ENCODE results near the gene ATP6V1A. TPM values are rescaled to one million over a fixed set of nuclear protein-coding genes. Genes with fewer than 3 reads are reported as not detected.

Gene ATP6V1A
- 67.4 and 75.5 TPM in 2 replicates for total RNA-seq (2014; rRNA removed; shearing (Covaris generic))

GRCh38 chr3:113746548-113747282 lies at the start of gene ATP6V1A:
Gene ATP6V1A, plus strand, starts transcription at chr3:113747035. Its CDS starts 31,719 bp downstream, at chr3:113778754.
- Histone ChIP-seq H3K36me3 (replicated peaks; ENCODE audit: control insufficient read depth, insufficient read depth, low read length) (no peaks in the 10 kb centered on the region), H3K27me3 (ENCODE audit: control insufficient read depth, insufficient read depth, low read length) (no peaks in the 10 kb centered on the region), H3K4me3 (ENCODE audit: insufficient read depth, low read depth, low read length) (peak within 1 kb of the TSS; percentile 67)
- peak; percentile 78 for DNase-seq

GRCh38 chr3:113697500-113698090 lies 49.2 kb upstream of the ATP6V1A start:
- DNase-seq = no peak
- peak overlapping the region; percentile 67 for H3K4me3 ChIP-seq (ENCODE audit: insufficient read depth, low read depth, low read length)
- no peaks in the 10 kb centered on the region for H3K27me3 ChIP-seq (ENCODE audit: control insufficient read depth, insufficient read depth, low read length)
- no peaks in the 10 kb centered on the region for H3K36me3 ChIP-seq (replicated peaks; ENCODE audit: control insufficient read depth, insufficient read depth, low read length)

GRCh38 chr3:113698213-113698742 lies 48.6 kb upstream of the ATP6V1A start:
- H3K27me3 ChIP-seq (ENCODE audit: control insufficient read depth, insufficient read depth, low read length) = no peaks in the 10 kb centered on the region
- H3K36me3 ChIP-seq (replicated peaks; ENCODE audit: control insufficient read depth, insufficient read depth, low read length) = no peaks in the 10 kb centered on the region
- H3K4me3 ChIP-seq (ENCODE audit: insufficient read depth, low read depth, low read length) = no peak overlapping the region
- no peak for DNase-seq

- Histone ChIP-seq H3K27me3 (ENCODE audit: control insufficient read depth, insufficient read depth, low read length) (no peaks in the 10 kb centered on the region), H3K4me3 (ENCODE audit: insufficient read depth, low read depth, low read length) (peak overlapping the region; percentile 35), H3K36me3 (replicated peaks; ENCODE audit: control insufficient read depth, insufficient read depth, low read length) (no peaks in the 10 kb centered on the region)
- peak; percentile 79 for DNase-seq
Measured at GRCh38 chr3:113698956-113699355, 47.9 kb upstream of the ATP6V1A start.

- Histone ChIP-seq H3K4me3 (ENCODE audit: insufficient read depth, low read depth, low read length) (no peak overlapping the region), H3K27me3 (ENCODE audit: control insufficient read depth, insufficient read depth, low read length) (no peaks in the 10 kb centered on the region), H3K36me3 (replicated peaks; ENCODE audit: control insufficient read depth, insufficient read depth, low read length) (no peaks in the 10 kb centered on the region)
- no peak for DNase-seq
Measured at GRCh38 chr3:113707835-113708234, 39.0 kb upstream of the ATP6V1A start.

GRCh38 chr3:113712129-113712528 lies 34.7 kb upstream of the ATP6V1A start:
- H3K4me3 ChIP-seq (ENCODE audit: insufficient read depth, low read depth, low read length) = no peak overlapping the region
- no peaks in the 10 kb centered on the region for H3K36me3 ChIP-seq (replicated peaks; ENCODE audit: control insufficient read depth, insufficient read depth, low read length)
- no peak for DNase-seq
- no peaks in the 10 kb centered on the region for H3K27me3 ChIP-seq (ENCODE audit: control insufficient read depth, insufficient read depth, low read length)

- Histone ChIP-seq H3K27me3 (ENCODE audit: control insufficient read depth, insufficient read depth, low read length) (no peaks in the 10 kb centered on the region), H3K4me3 (ENCODE audit: insufficient read depth, low read depth, low read length) (no peak overlapping the region), H3K36me3 (replicated peaks; ENCODE audit: control insufficient read depth, insufficient read depth, low read length) (peaks cover 3% of the 10 kb centered on the region)
- DNase-seq = no peak
Measured at GRCh38 chr3:113714702-113715101, 32.1 kb upstream of the ATP6V1A start.

GRCh38 chr3:113717308-113717707 lies 29.5 kb upstream of the ATP6V1A start:
- H3K36me3 ChIP-seq (replicated peaks; ENCODE audit: control insufficient read depth, insufficient read depth, low read length) = peaks cover 10% of the 10 kb centered on the region
- DNase-seq = no peak
- no peaks in the 10 kb centered on the region for H3K27me3 ChIP-seq (ENCODE audit: control insufficient read depth, insufficient read depth, low read length)
- no peak overlapping the region for H3K4me3 ChIP-seq (ENCODE audit: insufficient read depth, low read depth, low read length)

- Histone ChIP-seq H3K27me3 (ENCODE audit: control insufficient read depth, insufficient read depth, low read length) (no peaks in the 10 kb centered on the region), H3K36me3 (replicated peaks; ENCODE audit: control insufficient read depth, insufficient read depth, low read length) (peaks cover 10% of the 10 kb centered on the region), H3K4me3 (ENCODE audit: insufficient read depth, low read depth, low read length) (no peak overlapping the region)
- DNase-seq = no peak
Measured at GRCh38 chr3:113717818-113718217, 29.0 kb upstream of the ATP6V1A start.

- H3K27me3 ChIP-seq (ENCODE audit: control insufficient read depth, insufficient read depth, low read length) = no peaks in the 10 kb centered on the region
- H3K4me3 ChIP-seq (ENCODE audit: insufficient read depth, low read depth, low read length) = no peak overlapping the region
- peaks cover 11% of the 10 kb centered on the region for H3K36me3 ChIP-seq (replicated peaks; ENCODE audit: control insufficient read depth, insufficient read depth, low read length)
- DNase-seq = no peak
Measured at GRCh38 chr3:113719294-113719693, 27.5 kb upstream of the ATP6V1A start.

GRCh38 chr3:113719758-113720157 lies 27.1 kb upstream of the ATP6V1A start:
- H3K4me3 ChIP-seq (ENCODE audit: insufficient read depth, low read depth, low read length) = no peak overlapping the region
- no peaks in the 10 kb centered on the region for H3K27me3 ChIP-seq (ENCODE audit: control insufficient read depth, insufficient read depth, low read length)
- peaks cover 11% of the 10 kb centered on the region for H3K36me3 ChIP-seq (replicated peaks; ENCODE audit: control insufficient read depth, insufficient read depth, low read length)
- no peak for DNase-seq

GRCh38 chr3:113721636-113722035 lies 25.2 kb upstream of the ATP6V1A start:
- H3K4me3 ChIP-seq (ENCODE audit: insufficient read depth, low read depth, low read length) = no peak overlapping the region
- H3K36me3 ChIP-seq (replicated peaks; ENCODE audit: control insufficient read depth, insufficient read depth, low read length) = peaks cover 11% of the 10 kb centered on the region
- no peak for DNase-seq
- no peaks in the 10 kb centered on the region for H3K27me3 ChIP-seq (ENCODE audit: control insufficient read depth, insufficient read depth, low read length)

GRCh38 chr3:113728661-113729060 lies 18.2 kb upstream of the ATP6V1A start:
- no peak for DNase-seq
- Histone ChIP-seq H3K27me3 (ENCODE audit: control insufficient read depth, insufficient read depth, low read length) (no peaks in the 10 kb centered on the region), H3K4me3 (ENCODE audit: insufficient read depth, low read depth, low read length) (no peak overlapping the region), H3K36me3 (replicated peaks; ENCODE audit: control insufficient read depth, insufficient read depth, low read length) (no peaks in the 10 kb centered on the region; the same call in none of the 2 replicates)

- Histone ChIP-seq H3K27me3 (ENCODE audit: control insufficient read depth, insufficient read depth, low read length) (no peaks in the 10 kb centered on the region), H3K36me3 (replicated peaks; ENCODE audit: control insufficient read depth, insufficient read depth, low read length) (no peaks in the 10 kb centered on the region; the same call in none of the 2 replicates), H3K4me3 (ENCODE audit: insufficient read depth, low read depth, low read length) (no peak overlapping the region)
- DNase-seq = no peak
Measured at GRCh38 chr3:113730550-113730949, 16.3 kb upstream of the ATP6V1A start.

GRCh38 chr3:113731694-113732093 lies 15.1 kb upstream of the ATP6V1A start:
- no peak overlapping the region for H3K4me3 ChIP-seq (ENCODE audit: insufficient read depth, low read depth, low read length)
- DNase-seq = no peak
- no peaks in the 10 kb centered on the region; the same call in none of the 2 replicates for H3K36me3 ChIP-seq (replicated peaks; ENCODE audit: control insufficient read depth, insufficient read depth, low read length)
- H3K27me3 ChIP-seq (ENCODE audit: control insufficient read depth, insufficient read depth, low read length) = no peaks in the 10 kb centered on the region

Measured in H7 (cell line).